ENCODE measurements around the gene PTPN11.
"Not testable (repeated sequence)": the region's sequence is repeated elsewhere in the genome, so short reads cannot be mapped to it uniquely, and the experiment has no call there.

PTPN11 gene

DNA sequence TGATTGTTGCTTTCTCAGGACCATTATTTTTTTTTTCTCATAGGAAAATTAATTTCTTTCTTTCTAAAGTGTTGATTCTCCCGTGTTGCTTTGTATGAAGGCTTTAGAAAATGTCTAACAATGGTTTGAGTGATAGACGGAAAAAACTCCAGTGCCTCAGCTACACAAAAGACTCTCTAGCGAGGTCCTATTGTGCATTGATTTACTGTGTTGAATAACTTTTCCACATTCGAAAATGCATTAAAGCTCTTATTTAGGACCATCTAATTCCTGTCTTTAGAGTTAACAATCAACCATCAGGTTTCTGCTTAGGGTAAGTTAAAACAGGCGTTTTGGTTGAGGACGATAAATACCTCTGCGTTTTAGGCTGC is 99.6 kb downstream of the PTPN11 start:
- no peak for FAIRE-seq

- FAIRE-seq: not testable (repeated sequence)
Observed at GRCh38 chr12:112519841-112520340, 101.1 kb downstream of the PTPN11 start.

DNA sequence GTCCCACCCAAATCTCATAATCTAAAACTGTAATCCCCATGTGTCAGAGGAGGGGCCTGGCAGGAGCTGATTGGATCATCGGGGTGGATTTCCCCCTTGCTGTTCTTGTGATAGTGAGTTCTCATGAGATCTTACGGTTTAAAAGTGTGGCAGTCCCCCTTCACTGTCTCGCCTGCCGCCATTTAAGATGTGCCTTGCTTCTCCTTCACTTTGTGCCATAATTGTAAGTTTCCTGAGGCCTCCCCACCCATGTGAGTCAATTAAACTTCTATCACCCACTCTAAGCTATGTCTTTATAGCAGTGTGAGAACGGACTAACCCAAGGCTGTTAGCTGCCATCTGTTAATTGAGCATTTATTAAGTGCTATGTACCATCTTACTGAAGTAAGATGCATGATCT is 105.1 kb downstream of the PTPN11 start:
- FAIRE-seq: no peak

DNA sequence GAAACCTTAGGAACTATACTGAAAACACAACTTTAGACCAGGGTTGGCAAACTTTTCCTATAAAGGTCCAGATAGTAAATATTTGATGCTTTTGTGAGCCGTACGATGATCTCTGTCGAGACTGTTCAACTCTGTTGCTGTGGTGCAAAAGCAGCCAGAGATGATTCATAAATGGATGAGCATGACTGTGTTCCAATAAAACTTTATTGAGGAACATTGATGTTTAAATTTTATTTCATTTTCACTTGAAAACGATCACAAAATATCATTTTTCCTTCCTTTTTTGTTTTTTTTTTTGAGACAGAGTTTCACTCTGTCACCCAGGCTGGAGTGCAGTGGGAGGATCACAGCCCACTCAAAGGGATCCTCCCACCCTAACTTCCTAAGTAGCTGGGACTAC is 105.5 kb downstream of the PTPN11 start:
- FAIRE-seq: no peak

- FAIRE-seq: no peak
Observed at GRCh38 chr12:112524676-112525425, 106.1 kb downstream of the PTPN11 start.

DNA sequence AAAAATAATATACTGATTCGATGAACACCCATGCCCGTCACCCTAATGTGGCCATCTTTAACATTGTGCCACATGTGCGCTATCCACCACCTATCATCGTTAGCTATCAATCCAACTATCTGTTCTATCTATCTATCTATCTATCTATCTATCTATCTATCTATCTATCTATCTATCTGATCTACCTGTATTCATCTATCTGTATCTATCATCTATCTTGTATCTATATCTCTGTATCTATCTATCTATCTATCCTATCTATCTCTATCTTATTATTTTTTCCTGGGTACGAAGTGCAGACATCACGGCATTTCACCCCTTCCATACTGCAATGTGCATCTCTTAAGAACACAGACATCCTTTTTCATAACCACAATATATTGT is 106.7 kb downstream of the PTPN11 start:
- FAIRE-seq: no peak

DNA sequence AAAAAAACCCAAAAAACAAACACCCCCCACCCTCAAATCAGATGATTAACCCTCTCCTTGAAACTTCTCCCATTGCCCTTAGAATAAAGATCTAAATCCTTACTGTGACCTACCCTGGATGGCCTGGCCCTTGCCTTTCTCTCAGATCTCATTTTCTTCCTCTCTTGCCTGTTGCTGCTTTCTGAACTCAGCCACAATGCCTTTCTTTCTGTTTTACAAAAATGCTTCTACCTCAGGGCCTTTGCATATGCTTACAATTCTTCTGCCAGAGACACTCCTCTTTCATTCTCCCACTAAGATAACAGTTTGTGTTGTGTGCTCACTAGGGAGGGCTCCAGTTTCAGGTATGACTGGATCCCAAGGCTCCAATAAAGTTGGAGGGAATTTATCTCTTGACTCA is 108.3 kb downstream of the PTPN11 start:
- no peak for FAIRE-seq

DNA sequence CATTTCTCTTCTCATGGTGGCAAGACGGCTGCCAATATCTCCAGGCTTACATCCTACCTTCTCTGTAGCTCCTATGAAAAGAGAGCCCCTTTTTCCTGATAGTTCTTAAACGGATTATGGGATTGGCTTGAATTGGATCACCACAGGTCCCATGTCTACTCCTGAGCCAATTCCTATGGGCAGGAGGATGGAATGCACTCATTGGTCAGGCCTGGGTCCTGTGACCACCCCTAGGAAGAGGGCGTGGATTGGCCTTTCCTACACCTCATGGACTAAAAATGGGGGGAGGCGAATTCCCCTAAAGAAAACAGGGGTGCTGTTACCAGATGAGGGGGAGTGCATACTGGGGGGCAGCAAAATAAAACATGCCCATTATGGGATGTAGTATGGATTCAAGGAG is 108.8 kb downstream of the PTPN11 start:
- FAIRE-seq: no peak

DNA sequence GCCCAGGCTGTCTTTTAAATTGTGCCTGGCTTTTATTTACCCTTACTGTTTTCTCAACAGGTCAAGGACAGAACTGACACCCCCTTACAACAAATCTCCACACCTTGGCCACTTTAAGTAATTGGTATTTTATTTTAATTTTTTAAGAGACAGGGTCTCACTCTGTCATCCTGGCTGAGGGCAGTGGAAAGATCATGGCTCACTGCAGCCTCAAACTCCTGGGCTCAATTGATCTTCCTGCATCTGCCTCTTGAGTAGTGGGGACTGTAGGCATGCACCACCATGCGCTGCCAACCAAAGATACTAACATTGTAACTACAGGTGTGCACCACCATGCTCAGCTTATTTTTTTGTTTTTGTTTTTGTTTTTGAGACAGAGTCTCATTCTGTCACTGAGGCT is 109.8 kb downstream of the PTPN11 start:
- FAIRE-seq: no peak

DNA sequence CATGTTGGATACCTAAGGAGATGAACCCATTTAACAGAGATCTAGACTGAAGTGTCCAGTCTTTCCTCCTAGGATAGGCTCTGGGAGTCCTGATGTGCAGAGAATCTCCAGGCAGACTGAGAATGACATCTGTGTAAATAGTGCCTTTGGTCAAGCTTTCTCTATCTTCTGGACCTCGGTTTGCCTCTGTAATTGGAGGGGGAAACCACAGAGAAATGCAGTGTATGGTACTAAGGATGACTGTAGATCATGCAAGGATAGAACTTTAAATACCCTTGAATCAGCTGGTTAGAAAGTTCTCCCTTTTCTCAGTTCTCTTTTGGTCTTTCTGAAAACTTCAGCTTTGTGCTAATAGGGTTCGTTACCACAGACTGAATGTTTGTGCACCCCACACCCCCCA is 112.2 kb downstream of the PTPN11 start:
- no peak for FAIRE-seq

DNA sequence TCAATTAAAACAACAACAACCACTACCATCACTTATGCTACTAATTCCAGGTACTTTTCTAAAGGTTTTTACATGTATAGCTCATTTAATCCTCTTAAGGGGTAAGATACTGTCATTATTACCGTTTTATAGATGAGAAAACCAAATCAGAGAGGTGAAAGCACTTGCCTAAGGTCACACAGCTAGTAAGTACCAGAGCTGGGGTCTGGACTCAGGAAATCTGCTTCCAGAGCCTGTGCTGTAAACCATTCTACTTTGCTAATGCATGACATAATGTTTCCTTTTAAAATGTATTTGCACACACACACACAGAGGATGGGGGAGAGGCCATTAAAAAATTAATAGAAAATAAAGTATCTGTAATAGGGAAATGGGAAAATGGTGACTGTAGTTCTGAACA is 113.4 kb downstream of the PTPN11 start:
- FAIRE-seq: no peak

GRCh38 chr12:112533528-112533927 is 114.8 kb downstream of the PTPN11 start:
- no peak for FAIRE-seq

DNA sequence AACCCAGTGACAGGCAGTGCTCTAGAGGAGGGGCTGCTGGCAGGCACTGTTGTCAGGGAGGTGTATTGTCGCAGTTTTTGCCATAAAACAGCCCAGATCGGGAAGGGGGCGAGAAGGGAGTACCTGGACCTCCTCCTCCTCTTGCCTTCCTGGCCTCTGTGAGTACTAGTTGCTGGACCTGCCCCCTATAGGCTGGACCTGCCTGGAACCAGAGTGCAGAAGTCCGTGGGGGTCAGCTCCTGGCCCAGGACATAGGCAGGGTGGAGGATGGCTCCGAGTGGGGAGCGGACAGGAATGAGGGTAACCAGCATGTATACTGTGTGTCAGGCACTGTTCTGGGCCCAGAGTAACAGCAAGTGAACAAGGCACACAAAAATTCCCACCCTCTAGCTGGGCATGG is 116.3 kb downstream of the PTPN11 start:
- no peak for FAIRE-seq

DNA sequence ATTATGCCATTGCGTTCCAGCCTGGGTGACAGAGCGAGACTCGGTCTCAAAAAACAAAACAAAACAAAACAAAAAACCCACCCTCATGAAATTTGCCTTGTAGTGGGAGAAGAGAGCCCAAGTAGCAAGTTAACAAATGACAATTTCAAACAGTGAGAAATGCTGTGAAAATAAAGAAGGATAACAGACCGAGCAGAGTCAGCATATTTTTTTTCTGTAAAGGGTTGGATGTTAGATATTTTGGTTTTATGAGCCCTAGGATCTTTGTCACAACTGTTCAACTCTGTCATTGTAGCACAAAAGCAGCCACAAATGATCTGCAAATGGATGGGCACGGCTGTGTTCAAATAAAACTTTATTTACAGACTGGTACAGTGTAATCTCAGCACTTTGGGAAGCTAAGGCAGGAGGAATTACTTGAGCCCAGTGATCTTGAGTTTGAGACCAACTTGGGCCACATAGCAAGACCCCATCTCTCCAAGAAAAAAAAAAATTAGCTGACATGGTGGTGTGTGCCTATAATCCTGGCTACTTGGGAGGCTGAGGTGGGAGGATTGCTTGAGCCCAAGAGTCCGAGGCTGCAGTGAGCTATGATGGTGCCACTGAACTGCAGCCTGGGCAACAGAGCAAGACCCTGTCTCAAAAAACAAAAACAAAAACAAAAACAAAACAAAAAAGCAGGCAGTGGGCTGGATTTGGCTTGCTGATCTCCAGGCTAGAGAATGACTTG is 117.1 kb downstream of the PTPN11 start:
- FAIRE-seq: no peak

GRCh38 chr12:112536367-112536730 is 117.6 kb downstream of the PTPN11 start:
- no peak for FAIRE-seq

DNA sequence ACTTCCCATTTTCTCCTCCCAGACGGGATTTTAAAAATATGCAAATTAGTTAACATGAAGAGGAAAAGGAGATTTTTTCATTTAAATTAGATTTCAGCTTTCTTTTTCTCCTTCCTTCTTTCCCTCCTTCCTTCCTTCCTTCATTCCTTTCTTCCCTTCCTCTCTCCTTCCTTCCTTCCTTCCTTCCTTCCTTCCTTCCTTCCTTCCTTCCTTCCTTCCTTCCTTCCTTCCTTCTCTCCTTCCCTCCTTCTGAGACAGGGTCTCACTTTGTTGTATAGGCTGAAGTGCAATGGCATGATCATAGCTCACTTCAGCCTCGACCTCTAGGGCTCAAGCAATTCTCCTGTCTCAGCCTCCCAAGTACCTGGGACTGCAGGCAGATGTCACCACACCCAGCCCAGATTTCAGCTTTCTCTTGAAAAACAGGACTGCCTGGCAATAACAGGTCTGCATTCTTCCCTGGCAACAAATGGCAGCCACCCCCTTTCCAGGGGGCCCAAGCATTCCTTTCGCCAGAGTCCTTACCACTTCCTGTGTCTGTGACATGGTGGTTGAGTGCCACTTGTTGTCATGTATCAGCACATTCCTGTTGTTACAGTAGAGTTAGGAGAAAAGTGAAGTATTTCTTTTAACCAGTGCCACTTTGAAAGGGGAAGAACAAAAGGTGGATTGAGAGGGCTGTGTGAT is 119.1 kb downstream of the PTPN11 start:
- FAIRE-seq: no peak

DNA sequence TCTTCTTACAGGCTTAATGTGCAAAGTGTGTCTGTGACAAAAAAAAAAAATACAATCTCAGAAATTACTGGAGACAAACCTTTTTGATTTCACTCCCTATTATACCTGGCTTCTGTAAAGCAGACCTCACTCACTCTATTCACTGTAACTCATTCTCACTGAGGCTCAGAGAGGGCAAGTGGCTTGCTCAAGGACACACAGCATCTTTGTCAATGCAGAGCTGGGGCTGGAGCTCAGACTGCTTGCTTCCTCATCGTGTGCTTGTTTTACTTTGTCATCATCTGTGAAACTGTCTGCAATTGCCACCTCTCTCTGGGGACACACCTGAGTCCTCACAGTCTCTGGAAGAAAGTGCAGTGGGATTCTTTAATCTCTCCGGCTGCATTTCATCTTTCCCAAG is 120.0 kb downstream of the PTPN11 start:
- FAIRE-seq: no peak

- no peak for FAIRE-seq
Observed at GRCh38 chr12:112539221-112539620, 120.5 kb downstream of the PTPN11 start.

- FAIRE-seq: no peak
Observed at GRCh38 chr12:112540021-112540420, 121.3 kb downstream of the PTPN11 start.

GRCh38 chr12:112543751-112544150 is 125.0 kb downstream of the PTPN11 start:
- no peak for FAIRE-seq

- FAIRE-seq: no peak
Observed at GRCh38 chr12:112546339-112546738, 127.6 kb downstream of the PTPN11 start.

DNA sequence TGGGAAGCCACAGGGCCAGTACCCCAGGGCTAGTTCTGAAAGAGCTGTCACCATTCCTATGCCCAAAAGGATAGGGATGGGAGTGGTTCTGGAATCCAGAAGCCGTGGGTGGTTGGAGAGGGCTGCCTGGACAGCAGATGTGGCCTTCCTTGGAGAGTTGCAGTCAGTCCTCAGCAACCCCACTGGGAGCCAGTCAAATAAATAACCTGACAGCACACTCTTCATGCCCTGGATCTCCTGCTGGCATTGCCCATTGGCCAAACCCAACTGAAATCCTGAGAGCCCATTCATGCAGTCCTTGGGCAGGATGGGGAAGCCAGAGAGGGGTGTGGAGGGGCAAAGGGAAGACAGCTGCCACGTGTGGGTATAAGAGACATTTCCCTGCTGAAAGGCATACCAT is 128.2 kb downstream of the PTPN11 start:
- no peak for FAIRE-seq

DNA sequence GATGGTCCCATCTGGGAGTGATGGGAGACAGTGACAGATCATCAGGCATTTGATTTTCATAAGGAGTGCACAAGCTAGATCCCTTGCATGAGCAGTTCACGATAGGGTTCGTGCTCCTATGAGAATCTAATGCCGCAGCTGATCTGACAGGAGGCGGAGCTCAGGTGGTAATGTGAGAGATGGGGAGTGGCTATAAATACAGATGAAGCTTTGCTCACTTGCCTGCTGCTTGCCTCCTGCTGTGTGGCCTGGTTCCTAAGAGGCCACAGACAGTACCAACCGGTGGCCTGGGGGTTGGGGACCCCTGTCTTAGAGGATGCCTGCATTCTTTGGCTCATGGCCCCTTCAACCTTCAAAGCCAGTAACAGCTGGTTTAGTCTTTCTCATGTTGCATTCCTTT is 130.3 kb downstream of the PTPN11 start:
- FAIRE-seq: no peak

DNA sequence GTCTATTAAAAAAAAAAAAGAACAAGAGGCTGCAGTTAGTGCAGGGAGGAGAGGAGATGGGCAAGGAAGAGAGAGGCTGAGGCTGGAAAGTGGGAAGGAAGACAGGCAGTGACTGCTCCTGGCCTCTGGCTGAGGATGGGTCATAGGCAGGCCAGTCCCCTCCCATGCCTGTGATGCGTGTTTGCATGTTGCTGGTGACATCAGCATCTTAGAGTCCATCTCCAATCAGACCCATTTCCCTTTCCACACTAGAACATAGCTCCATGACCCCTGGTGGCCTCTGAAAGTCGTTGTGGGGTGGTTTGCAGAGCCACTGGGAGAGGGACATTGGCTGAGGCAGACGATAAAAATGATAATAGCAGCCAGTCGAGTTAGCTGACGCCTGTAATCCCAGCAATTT is 132.9 kb downstream of the PTPN11 start:
- no peak for FAIRE-seq

Measured in colon (tissue), 2 donors.